Fibroblast of lung (primary cell): ENCODE data around the gene ADAD2.

Source experiments
- CTCF ChIP-seq, 2 donors: IDR thresholded peaks in 1 of 2; conservative IDR thresholded peaks in 1 of 2; 1 replicate in 1 of 2; 2 replicates in 1 of 2; pipeline ENCODE4 v1.5.1; 2011 to 2012; ENCODE audit warnings: low read length in 2 of 2, control low read depth in 1 of 2, inconsistent platforms in 1 of 2, low read depth in 1 of 2, mild to moderate bottlenecking in 1 of 2
- EZH2 ChIP-seq: IDR thresholded peaks from 2 replicates; pipeline ENCODE4 v1.5.1; 2012; ENCODE audit warnings: low read length, control low read depth, mild to moderate bottlenecking; ENCODE audit errors: missing control alignments

- TF ChIP-seq CTCF (conservative IDR thresholded peaks at IDR 0.05 in 1 of 2, IDR thresholded peaks at IDR 0.05 in 1 of 2; ENCODE audit: low read depth in 1 of 2, low read length in 2 of 2) (no peak), EZH2 (no peak)
Observed at GRCh38 chr16:84182104-84182503, 8.9 kb upstream of the ADAD2 start.
